CD4-positive, alpha-beta T cell treated with Interleukin-4 for 4 hours (primary cell): ENCODE measurements around the gene CTSO.
"Not testable (repeated sequence)": the region's sequence is repeated elsewhere in the genome, so short reads cannot be mapped to it uniquely, and the experiment has no call there.

Experiments used
- DNase-seq: peaks from one replicate; pipeline ENCODE4 v3.0.0-alpha.2; 2020

Gene CTSO

DNA sequence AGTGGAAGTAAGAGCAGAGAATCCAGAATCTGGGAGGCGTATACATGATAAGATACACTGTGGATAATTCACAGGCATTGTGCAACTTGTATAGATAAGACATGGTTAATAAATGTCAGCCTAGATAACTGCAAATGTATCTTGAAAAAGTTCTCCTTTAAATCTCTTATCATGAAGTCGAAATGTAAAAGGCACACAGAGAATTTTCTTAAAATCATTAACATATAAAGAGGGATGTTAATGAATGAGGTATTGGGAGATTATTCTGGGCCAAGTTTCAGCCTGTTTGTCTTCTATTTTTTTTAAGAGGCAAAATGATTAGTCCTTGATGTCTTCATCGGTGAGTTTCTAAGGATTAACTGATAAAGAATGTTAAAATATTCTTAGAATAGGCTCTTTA, 49.3 kb downstream of the CTSO start:
- no peak for DNase-seq

- no peak for DNase-seq
Measured at GRCh38 chr4:155903453-155903852, 50.2 kb downstream of the CTSO start, which contains the start of gene TDO2. Gene TDO2, plus strand, starts transcription at chr4:155903696. Its CDS starts 63 bp downstream, at chr4:155903759.

DNA sequence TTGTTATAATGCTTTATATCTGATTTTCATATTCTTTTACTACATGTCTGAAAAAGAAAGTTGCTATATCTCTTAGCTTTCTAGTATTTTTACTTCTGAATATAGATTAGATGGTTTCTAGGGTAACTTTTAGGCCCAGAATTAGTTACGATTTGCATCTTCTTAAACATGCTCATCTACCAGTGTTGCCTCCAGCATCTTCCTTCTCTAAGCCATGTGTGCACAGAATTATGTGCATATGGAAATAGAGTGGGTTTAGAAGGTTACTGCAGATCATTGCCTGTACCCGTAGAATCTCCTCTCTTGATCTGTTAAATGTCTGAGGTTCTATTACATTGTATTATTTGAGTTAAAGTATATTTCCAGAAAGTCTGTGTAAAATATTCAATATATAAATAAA, 52.7 kb downstream of the CTSO start:
- no peak for DNase-seq

DNA sequence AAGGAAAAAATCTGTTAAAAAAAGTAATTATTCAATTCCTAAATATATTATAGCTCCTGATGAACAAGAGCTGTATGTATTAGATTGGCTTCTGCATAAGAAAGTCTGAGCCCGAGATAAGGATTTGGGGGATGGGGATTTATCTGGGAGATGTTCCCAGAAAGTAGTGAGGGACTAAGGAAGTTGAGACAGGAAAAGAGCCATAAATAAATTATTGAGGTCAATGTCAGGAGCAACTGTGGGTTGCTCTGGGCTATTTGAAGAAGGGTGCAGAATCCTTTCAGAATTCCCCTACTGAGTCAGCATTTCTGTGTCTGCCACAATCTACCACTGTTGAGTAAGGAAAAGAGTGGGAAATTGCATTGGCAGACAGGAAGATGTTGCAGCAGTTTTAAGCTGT, 53.3 kb downstream of the CTSO start:
- DNase-seq: no peak

DNA sequence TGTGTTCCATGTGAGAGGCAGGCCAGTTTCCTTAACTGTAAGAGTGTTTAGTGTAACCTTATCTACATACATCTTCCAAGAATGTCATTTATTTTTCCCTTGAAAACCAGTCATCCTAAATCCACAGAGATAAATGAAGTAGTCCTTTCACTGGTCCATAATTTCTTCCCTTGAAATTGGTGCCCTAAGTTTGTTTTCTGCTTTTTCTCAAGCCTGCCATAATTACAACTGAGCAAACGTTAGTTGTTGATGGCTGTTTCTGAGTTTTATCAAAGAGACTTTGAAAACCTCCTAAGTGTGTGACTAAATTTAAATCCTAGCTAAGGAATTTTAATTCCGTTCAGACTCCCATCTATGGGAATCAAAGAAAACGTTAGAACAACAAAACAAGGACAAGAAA, 53.8 kb downstream of the CTSO start:
- no peak for DNase-seq

GRCh38 chr4:155898371-155898770, 55.3 kb downstream of the CTSO start:
- not testable (repeated sequence) for DNase-seq

DNA sequence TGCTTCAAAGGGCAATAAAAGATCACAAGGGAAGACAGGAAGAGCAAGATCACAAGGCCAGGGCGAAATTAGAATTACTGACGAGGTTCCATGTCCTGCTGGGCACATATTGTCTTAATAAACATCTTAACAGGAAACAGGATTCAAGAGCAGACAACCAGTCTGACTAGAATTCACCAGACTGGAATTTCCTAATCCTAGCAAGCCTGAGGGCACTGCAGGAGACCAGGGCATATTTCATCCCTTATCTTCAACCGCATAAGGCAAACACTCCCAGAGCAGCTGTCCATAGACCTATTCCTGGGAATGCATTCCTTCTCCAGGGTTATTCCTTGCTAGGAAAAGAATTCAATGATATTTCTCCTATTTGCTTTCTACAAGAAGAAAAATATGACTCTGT, 62.6 kb downstream of the CTSO start:
- DNase-seq: no peak

GRCh38 chr4:155889946-155890345, 63.7 kb downstream of the CTSO start:
- DNase-seq: no peak

- DNase-seq: no peak
Measured at GRCh38 chr4:155889031-155889793, 64.5 kb downstream of the CTSO start.

DNA sequence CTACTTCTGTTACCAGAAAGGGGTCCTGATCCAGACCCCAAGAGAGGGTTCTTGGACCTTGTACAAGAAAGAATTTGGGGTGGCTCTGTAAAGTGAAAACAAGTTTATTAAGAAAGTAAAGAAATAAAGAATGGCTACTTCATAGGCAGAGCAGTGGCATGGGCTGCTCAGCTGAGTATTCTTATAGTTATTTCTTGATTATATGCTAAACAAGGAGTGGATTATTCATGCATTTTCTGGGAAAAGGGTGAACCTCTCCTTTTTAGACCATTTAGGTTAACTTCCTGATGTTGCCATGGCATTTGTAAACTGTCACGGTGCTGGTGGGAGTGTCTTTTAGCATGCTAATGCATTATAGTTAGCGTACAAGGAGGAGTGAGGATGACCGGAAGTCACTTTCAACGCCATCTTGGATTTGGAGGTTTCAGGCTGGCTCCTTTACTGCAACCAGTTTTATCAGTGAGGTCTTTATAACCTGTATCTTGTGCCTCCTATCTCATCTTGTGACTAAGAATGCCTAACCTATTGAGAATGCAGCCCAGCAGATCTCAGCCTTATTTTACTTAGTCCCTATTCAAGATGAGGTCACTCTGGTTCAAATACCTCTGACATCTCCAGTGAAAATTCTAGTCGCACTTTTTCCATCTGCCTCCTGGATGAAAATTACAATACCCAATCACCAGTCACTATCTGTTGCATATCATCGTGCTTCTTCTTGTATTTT, 65.7 kb downstream of the CTSO start:
- no peak for DNase-seq

GRCh38 chr4:155887045-155887444, 66.6 kb downstream of the CTSO start:
- DNase-seq: no peak

GRCh38 chr4:155885666-155886065, 68.0 kb downstream of the CTSO start:
- DNase-seq: no peak

GRCh38 chr4:155883895-155884294, 69.8 kb downstream of the CTSO start:
- no peak for DNase-seq

DNA sequence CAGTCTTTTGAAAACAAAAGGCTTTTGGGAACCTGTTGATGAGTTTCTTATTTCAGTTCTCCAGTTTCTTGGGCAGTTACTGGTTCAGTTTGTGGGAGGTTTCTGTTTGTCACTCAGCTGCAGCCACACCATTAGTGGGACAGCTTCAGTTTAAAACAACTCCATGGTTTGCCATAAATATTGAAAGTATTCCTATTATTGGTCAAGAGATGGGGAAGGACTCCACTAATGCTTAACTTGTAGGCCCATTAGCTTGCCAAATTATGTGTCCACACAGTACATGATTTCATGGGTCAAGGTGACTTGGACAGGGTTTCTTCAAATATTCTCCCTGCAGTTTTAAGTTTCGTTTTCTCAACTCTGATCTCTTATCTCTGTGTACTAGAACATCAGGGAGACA, 72.1 kb downstream of the CTSO start:
- DNase-seq: no peak

DNA sequence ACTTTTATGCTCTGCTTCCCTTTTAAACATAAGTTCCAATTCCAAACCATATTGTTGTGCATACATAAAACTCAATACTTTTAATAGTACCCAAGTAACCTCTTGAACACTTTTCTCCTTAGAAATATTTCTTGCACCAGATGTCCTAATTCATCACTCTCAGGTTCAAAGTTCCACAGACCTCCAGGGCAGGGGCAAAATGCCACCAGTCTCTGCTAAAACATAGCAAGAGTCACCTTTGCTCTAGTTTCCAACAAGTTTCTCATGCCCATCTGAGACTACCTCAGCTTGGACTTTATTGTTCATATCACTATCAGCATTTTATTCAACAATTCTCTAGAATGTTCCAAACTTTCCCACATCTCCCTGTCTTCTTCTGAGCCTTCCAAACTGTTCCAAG, 73.9 kb downstream of the CTSO start:
- no peak for DNase-seq

- DNase-seq: no peak
Measured at GRCh38 chr4:155878611-155879010, 75.1 kb downstream of the CTSO start.

DNA sequence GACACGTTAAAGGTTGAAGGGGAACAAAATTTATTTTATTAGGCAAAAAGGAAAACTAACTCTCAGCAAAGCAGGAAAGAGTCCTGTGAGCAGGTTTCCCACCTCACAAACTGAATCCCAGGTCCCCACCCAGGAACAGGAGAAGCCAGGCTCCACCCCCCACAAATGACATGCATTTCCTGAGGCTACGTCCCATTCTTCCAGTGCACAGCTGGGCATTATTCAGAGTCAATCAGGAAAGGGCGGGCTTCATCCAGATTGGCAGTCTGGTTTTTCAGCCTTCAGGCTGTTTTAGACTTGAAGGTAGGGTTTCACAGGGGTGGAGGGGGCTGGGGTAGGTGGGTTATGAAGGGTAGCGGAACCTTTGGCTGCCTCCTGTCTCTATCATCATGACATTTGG, 75.7 kb downstream of the CTSO start:
- no peak for DNase-seq

DNA sequence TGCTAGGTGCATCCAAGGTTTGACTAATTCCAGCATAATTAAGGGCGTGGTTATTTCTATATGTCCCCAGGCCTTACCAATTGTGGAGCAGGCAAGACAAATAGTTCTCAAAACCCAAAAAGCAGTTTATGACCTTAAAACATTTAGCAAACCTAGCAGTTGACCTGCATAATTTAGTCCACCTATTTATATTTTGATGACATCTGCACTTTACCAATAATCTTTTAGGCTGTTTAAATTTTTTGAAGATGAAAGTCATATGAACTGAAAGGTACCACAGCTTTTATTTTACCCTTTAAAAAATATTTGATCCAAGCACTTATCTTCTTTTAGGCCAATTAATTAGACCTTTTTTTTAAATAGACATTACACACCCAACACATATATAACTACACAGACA, 77.8 kb downstream of the CTSO start:
- DNase-seq: no peak
